Smooth muscle cell (in vitro differentiated cells): Measurements from ENCODE around the gene WWP2. TPM values are rescaled to one million over a fixed set of nuclear protein-coding genes. Genes with fewer than 3 reads are reported as not detected.

Experiments
- DNase-seq: peaks from one replicate; lab custom pipeline; 2025; ENCODE audit not compliant: unreplicated experiment; lab: John Stamatoyannopoulos, UW
- H2AFZ ChIP-seq: fragments of 200-600 bp; sonication (generic); 2 replicates; pipeline ENCODE4 v1.6.0; 2016; ENCODE audit warnings: antibody characterized with exemption, low read depth, mild to moderate bottlenecking
- H3F3A ChIP-seq: fragments of 200-600 bp; sonication (generic); 2 replicates; pipeline ENCODE4 v1.6.0; 2017; ENCODE audit warnings: antibody characterized with exemption, low read depth
- H3K27ac ChIP-seq: fragments of 200-600 bp; sonication (generic); 2 replicates; pipeline ENCODE4 v1.5.1; 2016; ENCODE audit warnings: low read depth, mild to moderate bottlenecking
- H3K27me3 ChIP-seq: fragments of 200-600 bp; sonication (generic); 2 replicates; pipeline ENCODE4 v1.6.1; 2016; ENCODE audit warnings: low read depth, mild to moderate bottlenecking
- H3K36me3 ChIP-seq: fragments of 200-600 bp; sonication (generic); 2 replicates; pipeline ENCODE4 v1.5.1; 2016; ENCODE audit warnings: low read depth
- H3K4me1 ChIP-seq: fragments of 200-600 bp; sonication (generic); 2 replicates; pipeline ENCODE4 v1.5.1; 2016; ENCODE audit warnings: low read depth
- H3K4me2 ChIP-seq: fragments of 200-600 bp; sonication (generic); 2 replicates; pipeline ENCODE4 v1.6.0; 2016; ENCODE audit warnings: mild to moderate bottlenecking
- H3K4me3 ChIP-seq: fragments of 200-600 bp; sonication (generic); 2 replicates; pipeline ENCODE4 v1.5.1; 2016; ENCODE audit warnings: mild to moderate bottlenecking
- H3K79me2 ChIP-seq: fragments of 200-600 bp; sonication (generic); 2 replicates; pipeline ENCODE4 v1.6.0; 2016; ENCODE audit warnings: low read depth, mild to moderate bottlenecking
- H3K9ac ChIP-seq: fragments of 200-600 bp; sonication (generic); 2 replicates; pipeline ENCODE4 v1.6.0; 2016; ENCODE audit warnings: low read depth
- H3K9me3 ChIP-seq: fragments of 200-600 bp; sonication (generic); replicated peaks from 2 replicates; pipeline ENCODE4 v1.5.1; 2016; ENCODE audit warnings: low read depth
- H4K20me1 ChIP-seq: fragments of 200-600 bp; sonication (generic); 2 replicates; pipeline ENCODE4 v1.6.0; 2016; ENCODE audit warnings: low read depth
- WGBS: methylation state at CpG from one replicate; pipeline ENCODE4 v1.1.7; 2016; ENCODE audit warnings: low lambda C conversion rate; 5-methylcytosine and 5-hydroxymethylcytosine counted together
- polyA plus RNA-seq: library from polyadenylated mRNA; unstranded; fragments of >200 nt; fragmentation: Nextera tagmentation; extraction: Ambion mirVana; gene quantifications from 2 replicates; pipeline ENCODE4 v1.2.1, GENCODE V29; 2016
- total RNA-seq: library from RNA; depleted of rRNA; stranded (reverse); fragments of >200 nt; gene quantifications from 2 replicates; pipeline ENCODE4 v1.2.3, GENCODE V29; 2014
- TF ChIP-seq, protein P1 (sequence below): fragments of 200-600 bp; sonication (generic); IDR thresholded peaks from 2 replicates; pipeline ENCODE4 v1.5.1; 2017; ENCODE audit warnings: borderline replicate concordance, mild to moderate bottlenecking, antibody characterized with exemption; ENCODE audit not compliant: insufficient read depth, poor library complexity, severe bottlenecking

Gene WWP2
- total and polyA plus RNA-seq, 2 experiments from 2014 or later: 7.8 to 9.0 TPM

DNA sequence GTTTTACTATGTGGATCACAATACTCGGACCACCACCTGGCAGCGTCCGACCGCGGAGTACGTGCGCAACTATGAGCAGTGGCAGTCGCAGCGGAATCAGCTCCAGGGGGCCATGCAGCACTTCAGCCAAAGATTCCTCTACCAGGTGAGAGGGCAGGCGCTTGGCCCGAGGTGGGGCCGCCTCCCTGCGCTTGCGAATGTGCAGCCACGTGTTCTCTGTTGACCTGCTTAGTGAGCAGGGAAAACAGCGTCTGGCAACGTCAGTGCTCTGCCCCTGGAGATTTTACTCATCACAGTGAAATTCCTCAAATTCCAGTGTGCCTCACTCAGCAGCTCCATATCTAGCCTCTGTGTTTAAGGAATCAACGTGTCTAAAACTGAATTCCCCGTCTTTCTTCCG lies 155.6 kb downstream of the WWP2 start:
- WGBS: 24% methylated on average over 20 of the region's 20 CpGs
- TF ChIP-seq, protein P1, sequence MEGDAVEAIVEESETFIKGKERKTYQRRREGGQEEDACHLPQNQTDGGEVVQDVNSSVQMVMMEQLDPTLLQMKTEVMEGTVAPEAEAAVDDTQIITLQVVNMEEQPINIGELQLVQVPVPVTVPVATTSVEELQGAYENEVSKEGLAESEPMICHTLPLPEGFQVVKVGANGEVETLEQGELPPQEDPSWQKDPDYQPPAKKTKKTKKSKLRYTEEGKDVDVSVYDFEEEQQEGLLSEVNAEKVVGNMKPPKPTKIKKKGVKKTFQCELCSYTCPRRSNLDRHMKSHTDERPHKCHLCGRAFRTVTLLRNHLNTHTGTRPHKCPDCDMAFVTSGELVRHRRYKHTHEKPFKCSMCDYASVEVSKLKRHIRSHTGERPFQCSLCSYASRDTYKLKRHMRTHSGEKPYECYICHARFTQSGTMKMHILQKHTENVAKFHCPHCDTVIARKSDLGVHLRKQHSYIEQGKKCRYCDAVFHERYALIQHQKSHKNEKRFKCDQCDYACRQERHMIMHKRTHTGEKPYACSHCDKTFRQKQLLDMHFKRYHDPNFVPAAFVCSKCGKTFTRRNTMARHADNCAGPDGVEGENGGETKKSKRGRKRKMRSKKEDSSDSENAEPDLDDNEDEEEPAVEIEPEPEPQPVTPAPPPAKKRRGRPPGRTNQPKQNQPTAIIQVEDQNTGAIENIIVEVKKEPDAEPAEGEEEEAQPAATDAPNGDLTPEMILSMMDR: no peak
- H3K27me3 ChIP-seq: no peaks in the 10 kb centered on the region
- peak overlapping the region; percentile 78 for H3K9ac ChIP-seq
- peak overlapping the region; percentile 87 for H3K27ac ChIP-seq
- H3K4me2 ChIP-seq: peak overlapping the region; percentile 84
- H4K20me1 ChIP-seq: no peaks in the 10 kb centered on the region
- no peaks in the 10 kb centered on the region for H3K79me2 ChIP-seq
- H3K4me3 ChIP-seq: peak overlapping the region; percentile 42
- peak overlapping the region; percentile 71 for H2AFZ ChIP-seq
- H3K9me3 ChIP-seq: no peaks in the 10 kb centered on the region
- peaks cover 5% of the 10 kb centered on the region for H3F3A ChIP-seq
- H3K4me1 ChIP-seq: peaks cover 13% of the 10 kb centered on the region
- no peak for DNase-seq
- no peaks in the 10 kb centered on the region for H3K36me3 ChIP-seq

DNA sequence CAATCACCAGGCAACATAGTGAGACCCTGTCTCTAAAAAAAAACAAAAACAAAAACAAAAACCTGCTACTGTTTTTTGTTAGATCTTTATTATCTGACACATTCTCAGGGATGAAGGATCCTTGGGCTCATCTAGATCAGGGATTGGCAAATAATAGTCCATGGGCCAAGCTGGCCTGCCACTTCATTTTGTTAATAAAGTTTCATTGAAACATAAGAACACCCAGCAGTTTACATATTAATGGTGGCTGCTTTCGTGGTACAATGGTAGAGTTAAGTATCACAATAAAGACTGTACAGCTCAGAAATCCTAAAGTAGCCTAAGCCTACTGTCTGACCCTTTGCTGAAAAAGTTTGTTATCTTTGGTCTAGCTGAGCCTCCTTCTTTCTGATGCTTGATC lies 156.1 kb downstream of the WWP2 start:
- 84% methylated on average over 1 of the region's 1 CpG for WGBS
- Histone ChIP-seq H3K9ac (peak overlapping the region; percentile 78), H3K36me3 (no peaks in the 10 kb centered on the region), H3K27ac (peak overlapping the region; percentile 87), H3K9me3 (no peaks in the 10 kb centered on the region), H3K4me2 (peak overlapping the region; percentile 84), H3K4me1 (peaks cover 13% of the 10 kb centered on the region), H4K20me1 (no peaks in the 10 kb centered on the region), H3F3A (peaks cover 5% of the 10 kb centered on the region), H2AFZ (peak overlapping the region; percentile 71), H3K79me2 (no peaks in the 10 kb centered on the region), H3K4me3 (peak overlapping the region; percentile 42), H3K27me3 (no peaks in the 10 kb centered on the region)
- DNase-seq: no peak
- TF ChIP-seq, protein P1: no peak

DNA sequence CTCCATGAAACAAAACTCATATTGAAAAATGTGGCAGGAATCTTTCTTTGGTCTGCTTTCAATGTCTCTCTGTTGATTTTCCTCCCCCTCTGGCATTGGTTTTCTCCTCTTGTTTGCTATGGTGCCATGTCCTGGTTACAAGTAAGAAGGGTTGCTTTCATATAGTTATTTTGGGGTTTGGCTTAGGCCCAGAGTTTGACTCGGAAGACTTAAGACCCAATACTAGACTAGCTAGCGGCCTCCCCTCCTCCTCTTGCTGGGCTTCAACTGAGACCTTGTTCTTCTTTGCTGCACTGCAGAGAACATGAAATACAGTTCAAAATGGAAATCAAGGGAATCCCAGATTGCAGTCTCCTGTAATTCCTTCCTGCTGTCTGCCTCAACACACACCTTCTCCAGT lies 159.0 kb downstream of the WWP2 start:
- Histone ChIP-seq H3K36me3 (no peaks in the 10 kb centered on the region), H3K4me2 (no peak overlapping the region), H4K20me1 (no peaks in the 10 kb centered on the region), H3F3A (peaks cover 5% of the 10 kb centered on the region), H2AFZ (no peak overlapping the region), H3K27ac (no peak overlapping the region), H3K9me3 (no peaks in the 10 kb centered on the region), H3K27me3 (no peaks in the 10 kb centered on the region), H3K79me2 (no peaks in the 10 kb centered on the region), H3K9ac (no peak overlapping the region), H3K4me3 (no peak overlapping the region), H3K4me1 (peaks cover 13% of the 10 kb centered on the region)
- TF ChIP-seq, protein P1: no peak
- DNase-seq: no peak
- 98% methylated on average over 2 of the region's 2 CpGs for WGBS

DNA sequence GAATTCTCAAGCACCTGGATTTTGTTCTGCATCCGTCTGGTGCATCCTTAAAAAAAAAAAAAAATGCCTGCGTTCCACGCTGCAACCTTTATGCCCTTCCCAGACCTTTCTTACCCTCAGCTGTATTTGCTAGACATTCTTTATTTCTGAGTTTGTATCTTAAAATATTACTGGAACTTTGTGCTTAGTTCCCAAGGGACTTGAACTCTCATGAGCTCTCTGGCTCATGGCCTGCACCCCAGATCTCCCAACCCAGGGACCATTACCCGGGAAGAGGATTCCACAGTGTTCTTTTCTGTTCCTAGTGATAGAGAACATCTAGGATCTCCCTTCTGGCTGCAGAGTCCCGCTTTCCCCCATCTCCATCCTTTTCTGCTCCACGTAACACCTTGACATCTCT lies 160.1 kb downstream of the WWP2 start:
- Histone ChIP-seq H3K4me1 (peaks cover 10% of the 10 kb centered on the region), H3K79me2 (no peaks in the 10 kb centered on the region), H4K20me1 (no peaks in the 10 kb centered on the region), H3K36me3 (no peaks in the 10 kb centered on the region), H3K27ac (no peak overlapping the region), H3K4me3 (no peak overlapping the region), H3K4me2 (no peak overlapping the region), H3F3A (peaks cover 5% of the 10 kb centered on the region), H3K9me3 (no peaks in the 10 kb centered on the region), H2AFZ (no peak overlapping the region), H3K27me3 (no peaks in the 10 kb centered on the region), H3K9ac (no peak overlapping the region)
- TF ChIP-seq, protein P1: no peak
- DNase-seq: no peak
- WGBS: over 99% methylated on average over 6 of the region's 6 CpGs
